Loucy (cell line): ENCODE measurements around the gene FARP1.

ENCODE experiments used
- CTCF ChIP-seq: fragments of 200-600 bp; sonication (generic); conservative IDR thresholded peaks from 2 replicates; pipeline ENCODE4 v1.5.1; 2014; ENCODE audit warnings: mild to moderate bottlenecking, antibody characterized with exemption, low read length
- EZH2phosphoT487 ChIP-seq: fragments of 200-600 bp; IDR thresholded peaks from 2 replicates; pipeline ENCODE4 v1.6.1; 2018; ENCODE audit warnings: antibody characterized with exemption, mild to moderate bottlenecking, moderate library complexity, borderline replicate concordance

- TF ChIP-seq CTCF (no peak), EZH2phosphoT487 (no peak)
Observed at GRCh38 chr13:98349731-98350305, 206.9 kb downstream of the FARP1 start.
